Skeletal muscle cell (primary cell): Measurements from ENCODE around the gene KDR.

Source experiments
- DNase-seq: peaks from one replicate; pipeline ENCODE4 v3.0.0-alpha.2; 2010; ENCODE audit warnings: low read depth
- H3K4me3 ChIP-seq: 2 replicates; pipeline ENCODE4 v1.5.1; 2011; ENCODE audit warnings: low read depth, mild to moderate bottlenecking, control low read depth, low read length, moderate library complexity

Gene KDR

GRCh38 chr4:55037728-55038127 is 87.7 kb downstream of the KDR start:
- DNase-seq = no peak
- no peak overlapping the region for H3K4me3 ChIP-seq

- DNase-seq = no peak
- H3K4me3 ChIP-seq = no peak overlapping the region
These were observed 89.0 kb downstream of the KDR start for GRCh38 chr4:55036405-55036804.

- H3K4me3 ChIP-seq = no peak overlapping the region
- DNase-seq = no peak
These were observed 89.5 kb downstream of the KDR start for GRCh38 chr4:55035892-55036291.

- no peak for DNase-seq
- no peak overlapping the region for H3K4me3 ChIP-seq
These were observed 92.1 kb downstream of the KDR start for GRCh38 chr4:55033296-55033695.

- DNase-seq = no peak
- no peak overlapping the region for H3K4me3 ChIP-seq
These were observed 92.6 kb downstream of the KDR start for GRCh38 chr4:55032788-55033187.

GRCh38 chr4:55032179-55032578 is 93.2 kb downstream of the KDR start:
- no peak for DNase-seq

GRCh38 chr4:55031158-55031557 is 94.2 kb downstream of the KDR start:
- no peak overlapping the region for H3K4me3 ChIP-seq
- DNase-seq = no peak

More at GRCh38 chr4:55032179-55032578, 93.2 kb downstream of the KDR start:
- H3K4me3 ChIP-seq = no peak overlapping the region

- no peak overlapping the region for H3K4me3 ChIP-seq
- DNase-seq = no peak
These were observed 94.8 kb downstream of the KDR start for GRCh38 chr4:55030589-55030988.

- no peak overlapping the region for H3K4me3 ChIP-seq
- no peak for DNase-seq
These were observed 95.4 kb downstream of the KDR start for GRCh38 chr4:55029821-55030503.

GRCh38 chr4:55029321-55029720 is 96.1 kb downstream of the KDR start:
- no peak for DNase-seq
- no peak overlapping the region for H3K4me3 ChIP-seq
